Activated naive CD4-positive, alpha-beta T cell treated with anti-CD3 and anti-CD28 coated beads, Interleukin-2, amount 50 U/mL, for 16 hours (primary cell): ENCODE data around the gene SRRM4.

Experiments used
- DNase-seq: peaks from one replicate; pipeline ENCODE4 v3.0.0-alpha.2; 2020

The SRRM4 gene

DNA sequence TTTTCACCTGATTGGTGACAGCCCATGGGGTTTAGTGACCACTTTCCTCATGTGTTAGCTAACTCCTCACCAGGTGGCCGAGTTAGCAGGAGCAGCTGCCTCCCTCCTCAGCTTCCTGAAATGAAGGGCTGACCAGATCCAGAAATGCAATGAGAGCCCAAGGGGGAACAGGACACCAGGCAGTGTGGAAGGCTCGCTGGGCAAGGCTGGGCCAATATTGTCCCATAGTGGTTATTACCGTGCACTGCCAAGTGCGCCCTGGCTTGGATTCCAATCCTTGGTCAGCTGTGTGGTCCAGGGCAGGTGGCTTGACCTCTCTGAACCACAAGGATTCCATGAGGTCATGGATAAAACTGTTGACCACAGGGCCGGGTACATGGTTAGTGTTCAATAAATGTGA lies 193.7 kb downstream of the SRRM4 start:
- DNase-seq, result no peak

DNA sequence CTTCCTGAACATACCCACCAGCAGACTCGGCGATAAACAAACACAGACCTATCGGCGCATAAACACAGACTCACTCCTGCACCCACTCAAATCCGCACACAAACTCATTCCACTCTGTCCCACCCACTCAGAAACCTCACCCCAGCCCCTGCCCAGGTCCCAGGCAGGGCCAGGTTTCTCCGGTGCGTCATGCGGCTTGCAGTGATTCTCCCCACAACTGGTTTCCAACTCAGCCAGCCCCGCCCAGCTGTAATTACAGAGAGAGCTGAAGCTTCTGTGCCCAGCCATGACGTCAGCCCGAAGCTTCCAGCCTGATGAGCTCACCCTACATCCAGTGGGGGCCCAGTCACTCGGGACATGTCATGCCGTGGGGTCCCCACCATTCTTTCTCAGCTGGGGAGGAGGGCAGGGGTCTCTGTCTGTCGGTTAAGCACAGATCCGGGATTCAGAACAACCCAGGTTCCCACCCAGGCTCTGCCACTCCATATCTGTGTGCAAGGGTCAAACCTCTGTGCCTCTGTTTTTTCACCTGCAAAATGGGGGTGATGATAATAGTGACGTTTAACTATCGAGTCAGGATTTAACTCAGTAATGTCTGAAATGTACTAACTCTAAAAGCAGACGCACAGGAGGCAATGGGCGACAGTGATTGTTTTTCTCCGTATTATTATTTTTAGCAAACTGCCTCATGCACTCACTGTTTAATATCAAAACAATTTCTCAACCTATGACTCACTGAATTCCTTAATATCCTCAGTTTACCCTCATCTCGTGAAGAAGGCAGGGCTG lies 195.1 kb downstream of the SRRM4 start:
- no peak for DNase-seq

DNA sequence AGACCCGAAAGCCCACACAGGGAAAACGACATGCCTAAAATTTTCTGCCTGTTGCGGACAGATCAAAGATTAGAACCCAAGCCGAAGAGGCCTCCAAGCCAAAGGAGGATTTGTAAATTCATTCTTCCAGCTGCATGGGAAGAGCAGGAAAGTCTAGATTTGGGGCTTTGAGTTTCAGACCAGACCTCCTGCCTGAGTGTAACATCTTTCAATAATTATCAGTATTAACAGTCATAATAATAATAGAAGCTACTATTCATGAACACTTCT lies 195.7 kb downstream of the SRRM4 start:
- DNase-seq, result no peak

DNA sequence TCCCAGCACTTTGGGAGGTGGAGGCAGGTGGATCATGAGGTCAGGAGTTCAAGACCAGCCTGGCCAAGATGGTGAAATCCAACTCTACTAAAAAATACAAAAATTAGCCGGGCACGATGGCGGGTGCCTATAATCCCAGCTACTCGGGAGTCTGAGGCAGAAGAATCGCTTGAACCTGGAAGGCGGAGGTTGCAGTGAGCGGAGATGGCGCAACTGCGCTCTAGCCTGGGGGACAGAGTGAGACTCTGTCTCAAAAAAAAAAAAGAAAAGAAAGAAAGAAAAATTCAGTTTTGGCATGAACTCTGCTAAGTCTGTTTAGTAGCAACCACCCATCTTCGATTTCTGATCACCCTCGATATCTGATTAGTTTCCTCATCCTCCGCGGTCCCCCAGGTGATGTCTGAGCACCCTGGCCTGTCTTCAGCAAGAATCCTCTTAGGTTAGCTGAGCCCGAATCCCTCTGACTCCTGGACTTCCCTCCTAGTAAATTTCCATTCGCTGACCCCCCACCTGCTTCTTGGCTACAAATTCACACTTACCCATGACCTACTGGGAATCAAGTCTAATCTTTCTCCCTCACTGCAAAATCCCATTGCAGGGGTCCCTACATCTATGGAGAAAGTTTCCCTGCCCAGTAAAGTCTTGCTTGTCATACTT lies 196.5 kb downstream of the SRRM4 start:
- no peak for DNase-seq

DNA sequence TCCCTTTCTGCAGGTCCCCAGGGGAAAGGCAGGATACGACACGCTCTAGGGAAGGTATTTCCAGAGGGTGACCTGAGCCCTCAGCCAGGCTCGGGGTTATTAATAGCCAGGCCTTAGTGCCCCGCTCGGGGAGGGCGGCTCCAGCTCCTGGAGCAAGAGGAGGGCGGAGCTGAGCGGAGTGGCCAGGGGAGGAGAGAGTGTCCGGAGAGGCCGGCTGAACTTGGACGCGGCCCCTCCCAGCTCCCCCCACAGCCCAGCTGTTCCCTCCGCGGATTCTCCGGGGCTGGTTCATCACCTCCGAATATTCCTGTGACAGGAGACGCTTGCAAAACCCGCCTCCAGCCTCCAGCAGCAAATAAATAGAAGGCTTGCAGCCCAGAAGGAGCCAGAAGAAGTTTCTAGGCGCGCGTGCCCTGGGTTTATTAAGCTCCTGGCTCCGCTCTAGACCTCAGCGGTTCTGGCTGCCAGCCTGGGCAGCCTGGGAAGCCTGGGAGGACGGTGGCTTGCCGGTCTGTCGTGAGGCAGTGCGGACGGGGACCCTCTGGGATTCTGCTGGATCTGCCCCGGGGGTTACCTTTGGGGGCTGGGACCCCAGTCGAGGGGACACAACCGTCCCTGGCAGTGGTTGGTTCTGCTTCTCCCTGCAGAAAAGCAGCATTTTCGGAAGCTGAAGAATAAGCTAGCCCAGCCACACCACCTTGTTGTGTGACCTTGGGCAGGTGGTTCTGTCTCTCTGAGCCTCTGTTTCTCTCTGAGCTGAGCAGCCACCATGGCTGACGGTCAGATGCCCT lies 197.4 kb downstream of the SRRM4 start, which contains the start of gene HSPB8:
Gene HSPB8 (plus strand): TSS at position 388 of the 791 bp plus-strand sequence. CDS start 382 bp downstream, at position 770.
- DNase-seq, result no peak

DNA sequence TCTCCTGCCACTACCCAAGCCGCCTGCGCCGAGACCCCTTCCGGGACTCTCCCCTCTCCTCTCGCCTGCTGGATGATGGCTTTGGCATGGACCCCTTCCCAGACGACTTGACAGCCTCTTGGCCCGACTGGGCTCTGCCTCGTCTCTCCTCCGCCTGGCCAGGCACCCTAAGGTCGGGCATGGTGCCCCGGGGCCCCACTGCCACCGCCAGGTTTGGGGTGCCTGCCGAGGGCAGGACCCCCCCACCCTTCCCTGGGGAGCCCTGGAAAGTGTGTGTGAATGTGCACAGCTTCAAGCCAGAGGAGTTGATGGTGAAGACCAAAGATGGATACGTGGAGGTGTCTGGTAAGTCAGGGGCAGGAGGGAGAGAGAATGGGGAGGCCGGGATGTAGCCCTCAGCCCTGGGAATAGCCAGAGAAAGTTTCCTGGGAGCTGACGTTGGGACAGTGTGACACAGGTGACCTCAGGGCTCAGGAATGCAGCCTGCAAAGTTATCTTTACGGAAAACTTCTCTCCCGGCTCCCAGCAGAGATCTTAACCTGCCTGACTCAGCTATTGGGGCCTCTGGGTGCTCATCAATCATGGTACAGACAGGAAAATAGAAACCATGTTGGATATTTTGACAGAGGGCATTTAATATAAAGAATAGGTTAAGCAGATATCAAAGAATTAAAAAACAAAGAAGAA lies 198.1 kb downstream of the SRRM4 start:
- no peak for DNase-seq

DNA sequence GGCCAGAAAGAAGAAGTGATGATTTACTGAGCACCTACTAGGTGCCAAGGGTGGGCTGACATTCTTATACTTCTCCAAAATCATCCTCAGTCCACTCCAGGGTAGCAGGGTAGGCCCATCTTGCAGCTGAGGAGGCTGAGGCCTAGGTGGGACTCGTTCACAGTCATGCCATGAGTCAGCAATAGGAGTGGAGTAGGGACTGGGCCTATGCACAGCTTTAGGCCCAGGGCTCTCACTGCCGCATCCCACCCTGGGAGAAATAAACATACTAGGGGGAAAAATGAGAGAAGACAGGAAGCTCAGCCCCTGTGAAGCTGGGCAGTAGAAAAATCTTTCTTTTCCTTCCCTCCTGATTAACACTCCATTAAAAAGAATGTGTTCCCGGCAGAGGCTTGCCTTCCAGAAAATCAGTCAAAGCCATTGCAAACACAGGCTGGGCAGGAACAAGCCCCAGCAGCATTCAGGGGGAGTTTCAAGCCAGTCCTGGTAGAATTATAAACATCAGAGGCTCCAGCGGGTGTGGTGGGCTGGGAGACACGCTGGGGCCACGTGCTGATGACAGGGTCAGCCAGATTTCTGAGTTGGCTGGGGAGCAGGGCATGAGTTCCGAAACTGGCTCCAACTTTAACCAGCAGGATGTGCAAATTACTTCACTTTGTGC lies 199.2 kb downstream of the SRRM4 start:
- no peak for DNase-seq

DNA sequence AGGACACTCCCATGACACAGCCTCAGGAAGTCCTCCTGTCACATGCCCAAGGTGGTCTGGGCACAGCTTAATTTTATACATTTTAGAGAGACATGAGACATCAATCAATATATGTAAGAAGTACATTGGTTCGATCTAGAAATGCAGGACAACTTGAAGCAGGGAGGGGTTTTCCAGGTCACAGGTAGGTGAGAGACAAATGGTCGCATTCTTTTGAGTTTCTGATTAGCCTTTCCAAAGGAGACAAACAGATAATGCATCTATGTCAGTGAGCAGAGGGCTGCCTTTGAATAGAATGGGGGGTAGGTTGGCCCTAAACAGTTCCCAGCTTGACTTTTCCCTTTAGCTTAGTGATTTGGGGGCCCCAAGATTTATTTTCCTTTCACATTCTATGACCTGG lies 199.9 kb downstream of the SRRM4 start:
- no peak for DNase-seq

DNA sequence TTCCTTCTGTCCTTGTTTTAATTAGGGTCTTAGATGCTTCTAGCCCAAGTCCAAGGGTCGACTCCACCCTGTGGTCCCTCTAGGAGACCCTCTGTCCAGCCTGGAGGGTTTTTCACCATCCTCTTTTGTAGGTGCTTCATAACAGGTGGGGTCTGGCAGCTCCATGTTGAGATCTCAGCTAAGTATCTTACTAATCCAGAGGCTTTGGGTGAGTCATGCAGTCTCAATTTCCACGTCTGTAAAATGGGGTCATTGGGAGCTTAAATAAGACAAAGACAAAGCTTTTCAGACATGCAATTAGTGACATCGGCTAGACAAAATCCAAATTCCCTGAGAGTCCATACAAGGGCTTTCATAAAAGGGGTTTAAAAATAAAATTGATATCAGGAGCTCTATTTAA lies 200.6 kb downstream of the SRRM4 start:
- DNase-seq, result no peak

DNA sequence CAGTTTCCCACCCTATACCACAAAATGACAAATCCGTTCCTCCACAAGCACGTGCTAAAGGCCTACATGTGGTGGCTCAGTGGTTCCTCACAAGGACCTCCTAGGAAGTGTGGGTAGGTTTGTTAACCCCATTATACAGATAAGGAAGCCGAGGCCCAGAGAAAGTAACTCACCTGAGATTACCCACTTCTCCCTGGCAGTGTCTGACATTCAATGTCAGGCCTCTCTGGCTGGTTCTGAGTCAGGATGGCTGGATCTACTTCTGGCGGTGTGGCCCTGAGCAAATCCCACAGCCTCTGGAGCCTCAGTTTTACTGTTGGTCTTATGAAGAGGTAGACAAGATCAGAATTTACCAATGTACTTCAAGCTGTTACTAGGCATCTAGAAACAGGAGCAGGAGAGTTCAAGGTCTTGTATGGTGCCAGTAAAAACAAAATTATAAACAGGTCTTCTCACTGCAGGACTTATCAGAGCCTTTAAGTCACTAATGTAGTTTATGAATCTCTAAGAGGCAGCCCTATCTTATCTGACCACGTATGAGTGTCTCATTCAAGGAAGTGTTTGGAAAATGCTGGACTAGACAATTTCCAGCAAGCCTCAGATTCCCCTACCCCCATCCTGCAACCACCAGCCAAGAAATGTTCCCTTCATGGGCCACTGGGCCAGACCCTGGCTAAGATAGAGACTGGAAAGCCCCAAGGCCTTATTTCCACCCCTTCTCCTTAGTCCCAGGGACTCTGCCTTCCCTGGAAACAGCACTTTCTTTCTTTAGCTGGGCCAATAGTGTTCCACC lies 201.6 kb downstream of the SRRM4 start:
- DNase-seq, result no peak

DNA sequence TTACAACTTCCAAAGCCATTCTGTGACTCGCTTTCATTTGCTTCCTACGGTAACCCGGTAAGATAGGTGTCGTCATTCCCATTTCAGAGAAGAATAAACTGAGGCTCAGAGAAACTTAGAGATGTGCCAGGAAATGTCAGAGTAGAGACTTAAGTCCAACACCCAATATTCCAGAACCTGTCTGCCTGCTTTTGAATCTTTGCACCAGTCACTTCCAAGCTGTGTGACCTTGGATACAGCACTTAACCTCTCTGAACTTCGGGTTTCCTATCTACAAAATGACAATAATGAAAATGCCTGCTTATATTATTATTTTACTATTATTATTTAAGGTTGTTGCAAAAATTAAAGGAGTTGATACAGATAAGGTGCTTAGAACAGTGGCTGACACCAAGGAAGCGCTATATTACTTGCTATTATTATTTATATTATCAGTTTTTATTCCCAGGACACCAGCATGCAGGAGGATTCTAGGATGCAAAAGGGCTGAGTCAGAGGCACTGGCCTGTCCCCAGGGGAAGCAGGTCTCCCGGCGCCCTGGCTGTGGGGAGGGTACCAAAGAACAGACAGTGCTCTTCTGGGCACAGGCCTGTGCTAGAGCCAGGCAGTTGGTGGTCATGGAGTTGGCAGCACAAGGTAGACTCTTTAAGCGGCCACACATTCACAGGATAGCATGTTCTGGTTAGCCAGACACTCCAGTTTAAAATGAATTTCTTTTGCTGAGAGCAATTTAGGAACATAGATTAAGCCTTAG lies 202.8 kb downstream of the SRRM4 start:
- no peak for DNase-seq

DNA sequence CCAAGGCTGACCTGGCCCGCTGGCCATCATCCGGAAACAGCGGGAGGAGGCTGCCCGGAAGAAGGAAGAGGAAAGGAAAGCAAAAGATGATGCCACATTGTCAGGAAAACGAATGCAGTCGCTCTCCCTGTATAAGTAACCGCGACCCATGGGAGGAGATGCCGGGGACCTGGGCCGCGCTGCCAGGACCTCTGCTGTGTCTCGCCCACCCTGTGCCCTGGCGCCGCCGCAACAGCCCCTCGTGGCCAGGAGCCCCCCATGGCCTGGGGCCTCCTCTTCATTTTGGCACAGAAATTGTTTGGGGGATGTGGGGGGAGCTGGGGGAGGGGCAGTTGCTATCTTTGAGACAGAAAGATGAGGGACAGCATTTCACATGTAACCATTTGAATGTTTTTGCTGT lies 213.9 kb downstream of the SRRM4 start:
- DNase-seq, result no peak

DNA sequence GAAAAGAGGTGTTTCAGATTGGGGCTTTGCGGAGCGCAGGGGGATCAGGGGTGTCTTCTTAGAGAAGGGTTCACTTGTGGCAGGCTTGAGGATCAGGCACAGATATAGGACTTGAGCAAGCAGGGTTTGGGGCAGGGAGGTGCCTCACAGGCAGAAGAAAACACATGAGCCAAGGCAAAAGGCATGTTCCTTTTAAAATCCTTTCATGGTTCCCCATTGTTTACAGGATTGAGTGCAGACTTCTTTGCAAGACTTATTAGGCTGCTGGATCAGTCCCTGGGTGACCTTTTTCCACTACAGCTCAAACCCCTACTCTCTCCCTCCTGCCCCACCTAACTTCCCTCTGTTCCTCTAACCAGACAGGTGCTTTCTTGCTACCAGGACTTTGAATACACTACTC lies 217.1 kb downstream of the SRRM4 start:
- no peak for DNase-seq

DNA sequence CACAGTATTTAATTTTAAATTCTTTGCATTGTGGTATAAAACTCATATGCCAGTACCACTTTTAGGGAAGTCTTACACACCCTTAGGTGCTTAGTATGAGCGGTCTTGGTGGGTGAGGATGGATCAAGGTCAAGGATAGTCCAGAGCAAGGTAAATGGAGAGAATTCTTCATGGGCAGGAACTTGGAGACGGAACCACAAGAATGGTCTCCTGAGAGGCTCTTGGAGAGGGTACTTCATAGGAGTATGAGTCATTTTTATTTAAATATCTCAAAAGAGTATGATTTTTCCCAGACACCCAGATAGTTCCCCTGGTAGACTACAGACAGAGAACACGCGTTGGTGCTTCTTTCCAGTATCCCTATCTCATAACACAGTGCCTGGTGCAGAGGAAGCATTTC lies 219.3 kb downstream of the SRRM4 start:
- no peak for DNase-seq

DNA sequence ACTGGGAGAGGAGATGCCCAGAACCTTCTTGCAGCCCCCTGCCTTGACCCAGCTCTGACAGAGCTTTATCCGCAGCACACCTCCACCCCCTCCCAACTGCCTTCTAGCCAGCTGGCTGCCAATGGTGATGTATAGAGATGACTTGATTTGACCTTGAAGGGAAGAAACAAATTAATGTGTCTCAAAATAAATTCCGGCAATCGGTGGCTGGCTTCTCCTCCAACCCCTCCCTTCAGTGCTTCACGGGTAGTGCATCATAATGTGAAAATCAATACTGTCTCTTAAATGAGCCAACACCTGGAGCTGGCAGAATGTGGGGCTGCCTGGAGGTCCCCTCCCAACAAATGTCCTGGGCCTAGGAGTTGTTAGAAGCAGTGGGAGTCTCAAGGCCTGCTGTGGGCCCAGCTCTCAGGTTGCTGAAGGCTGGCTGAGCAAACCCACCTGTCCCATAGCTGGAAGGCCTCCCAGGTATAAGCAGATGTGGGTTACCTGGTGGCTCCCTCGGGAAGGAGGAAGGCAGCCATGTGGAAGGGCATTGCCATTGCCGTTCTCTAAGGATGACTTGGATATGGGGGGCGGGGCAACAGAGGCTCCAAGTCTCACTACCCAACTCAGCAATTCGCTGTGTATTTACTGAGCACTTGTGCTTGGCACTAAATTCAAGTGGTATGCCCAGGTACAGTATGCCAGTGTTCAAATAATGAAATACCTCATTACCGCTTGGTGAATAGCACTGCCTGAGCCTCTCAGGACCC lies 220.6 kb downstream of the SRRM4 start:
- no peak for DNase-seq

DNA sequence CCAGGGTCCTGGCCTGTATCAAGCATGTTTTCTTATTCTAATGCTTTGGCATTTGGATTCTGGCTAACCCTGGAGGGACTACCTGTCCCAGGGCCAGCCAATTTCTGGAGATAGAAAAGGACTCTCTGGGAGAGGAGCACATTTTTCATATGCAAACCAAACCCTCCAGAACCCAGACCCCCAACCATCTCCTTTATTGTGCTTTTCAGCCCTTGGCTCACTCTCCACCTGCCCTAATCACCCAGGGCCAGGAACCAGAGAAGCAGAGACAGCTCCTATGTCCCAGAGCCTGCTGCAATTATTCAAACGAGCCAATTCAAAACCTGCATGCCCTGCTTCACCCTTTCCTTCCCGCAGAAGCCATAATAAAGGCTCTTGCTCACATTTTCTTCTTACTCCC lies 221.2 kb downstream of the SRRM4 start:
- no peak for DNase-seq

DNA sequence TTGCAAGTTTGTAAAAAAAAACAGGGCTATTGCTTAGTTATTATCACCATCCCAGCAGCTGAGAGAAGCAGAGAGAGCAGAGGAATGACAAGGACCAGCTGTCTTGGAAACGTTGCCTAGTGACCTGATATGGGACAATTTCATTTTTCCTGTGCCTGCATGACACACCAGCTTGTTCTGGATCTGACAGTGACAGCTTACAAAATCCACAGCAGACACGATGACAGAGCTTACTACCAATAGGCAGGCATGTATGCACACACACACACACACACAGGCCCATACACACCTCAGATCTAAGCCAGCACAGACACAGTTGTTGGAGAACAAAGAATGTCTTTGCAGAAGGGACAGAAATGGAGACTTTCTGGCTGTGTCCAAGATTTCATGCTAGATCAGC lies 222.8 kb downstream of the SRRM4 start:
- no peak for DNase-seq

DNA sequence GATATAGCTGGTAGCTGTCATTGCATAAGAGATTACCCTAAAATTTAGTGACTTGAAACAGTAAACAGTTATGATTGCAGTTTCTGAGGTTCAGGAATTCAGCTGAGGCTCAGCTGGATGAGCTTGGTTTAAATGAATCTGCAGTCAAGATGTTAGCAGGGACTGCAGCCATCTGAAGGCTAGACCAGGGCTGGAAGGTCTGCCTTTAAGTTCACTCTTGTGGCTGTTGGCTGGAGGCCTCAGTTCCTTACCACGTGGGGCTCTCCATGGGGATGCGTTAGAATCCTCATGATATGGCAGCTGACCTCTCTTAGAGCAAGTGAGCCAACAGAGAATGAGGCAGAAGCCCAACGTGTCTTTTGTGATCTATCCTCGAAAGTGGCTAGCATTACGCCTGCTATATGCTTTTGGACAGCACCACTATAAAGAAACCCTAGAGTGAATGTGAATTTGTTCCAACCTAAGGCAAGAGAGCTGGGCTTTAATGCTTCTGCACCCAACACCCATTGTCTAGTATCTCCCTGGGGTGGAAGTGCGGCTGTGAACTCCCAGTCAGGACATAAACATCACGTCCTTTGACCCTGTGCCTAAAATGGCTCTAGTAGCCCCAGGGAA lies 223.4 kb downstream of the SRRM4 start:
- no peak for DNase-seq

DNA sequence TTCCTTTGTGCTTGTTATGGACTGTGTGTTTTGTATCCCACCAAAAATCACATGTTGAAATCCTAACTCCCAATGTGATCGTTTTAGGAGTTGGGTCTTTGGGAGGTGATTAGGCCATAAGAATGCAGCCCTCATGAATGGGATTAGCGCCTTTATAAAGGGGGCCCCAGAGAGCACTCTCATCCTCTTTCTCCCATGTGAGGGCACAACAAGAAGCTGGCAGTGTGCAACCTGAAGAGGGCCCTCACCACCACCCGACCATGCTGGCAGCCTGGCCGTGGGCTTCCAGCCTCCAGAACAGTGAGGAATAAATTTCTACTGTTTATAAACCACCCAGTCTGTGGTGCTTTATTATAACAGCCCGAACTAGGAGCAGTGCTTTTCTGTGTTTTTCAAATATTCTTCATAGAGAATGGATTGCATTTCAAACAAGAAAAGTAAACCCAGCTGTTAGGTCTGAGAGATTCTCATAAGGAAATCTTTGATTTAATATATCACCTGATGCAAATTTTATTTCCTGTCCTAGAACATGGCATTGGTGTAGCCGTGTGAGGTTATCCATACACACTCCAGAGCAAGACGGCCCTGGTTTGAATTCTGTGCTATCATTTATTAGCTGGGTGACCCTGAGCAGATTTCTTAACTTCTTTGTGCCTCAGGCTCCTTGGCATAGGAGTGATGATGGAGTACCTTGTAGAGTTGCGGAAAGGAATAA lies 225.2 kb downstream of the SRRM4 start:
- no peak for DNase-seq
